Left renal pelvis (tissue), 4 donors: ENCODE measurements around the gene CLEC3A. TPM values are rescaled to one million over a fixed set of nuclear protein-coding genes. Genes with fewer than 3 reads are reported as not detected.
A peak's percentile ranks its signal among the peaks of the same experiment; 100 is the strongest.
"Not testable (repeated sequence)": the region's sequence is repeated elsewhere in the genome, so short reads cannot be mapped to it uniquely, and the experiment has no call there.

Experiments used
- DNase-seq, 4 donors: peaks; one replicate each; pipeline ENCODE4 v3.0.0-alpha.2; 2013; ENCODE audit warnings: low read depth in 4 of 4, low spot score in 3 of 4
- polyA plus RNA-seq, 4 donors: library from polyadenylated mRNA; unstranded; fragments of 120-200 nt; gene quantifications; one replicate each; pipeline ENCODE4 v1.2.1, GENCODE V29; 2013; ENCODE audit not compliant: insufficient read length in 4 of 4

The CLEC3A gene, protein sequence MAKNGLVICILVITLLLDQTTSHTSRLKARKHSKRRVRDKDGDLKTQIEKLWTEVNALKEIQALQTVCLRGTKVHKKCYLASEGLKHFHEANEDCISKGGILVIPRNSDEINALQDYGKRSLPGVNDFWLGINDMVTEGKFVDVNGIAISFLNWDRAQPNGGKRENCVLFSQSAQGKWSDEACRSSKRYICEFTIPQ
- polyA plus RNA-seq: under 1 TPM in 2 of 4 donors, not detected in 2; 0.12 to 0.14 TPM

DNA sequence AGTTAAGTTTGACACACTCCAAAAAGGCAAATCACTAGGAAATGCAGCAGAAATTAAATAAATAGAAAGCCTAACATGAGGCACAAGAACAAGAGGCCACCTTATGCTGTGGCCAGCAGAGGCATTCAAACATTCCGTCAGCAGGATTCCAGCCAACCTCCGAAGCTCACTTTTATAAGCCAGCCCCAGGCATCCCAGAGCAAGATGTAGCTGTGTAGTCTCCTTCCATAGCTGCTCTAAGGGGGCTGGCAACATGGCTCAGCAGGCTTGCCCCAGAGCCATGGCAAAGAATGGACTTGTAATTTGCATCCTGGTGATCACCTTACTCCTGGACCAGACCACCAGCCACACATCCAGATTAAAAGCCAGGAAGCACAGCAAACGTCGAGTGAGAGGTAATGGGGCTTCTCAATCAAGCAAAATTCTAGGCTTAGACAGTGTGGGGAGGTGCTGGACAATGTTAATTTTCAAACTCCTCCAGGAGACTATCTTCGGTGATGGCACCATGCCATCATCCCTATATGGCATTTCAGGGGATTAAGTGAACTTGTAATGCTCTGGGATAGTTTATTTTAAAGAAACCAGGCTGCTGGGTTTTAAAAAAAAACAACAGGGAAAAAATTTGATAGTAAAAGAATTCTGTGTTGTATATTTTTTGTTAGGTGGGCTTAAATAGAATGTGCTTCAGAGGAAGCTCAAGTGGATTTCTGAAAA, at the start of gene CLEC3A:
CLEC3A (plus strand) TSS at position 202 of the 714 bp plus-strand sequence; CDS start at position 281, 79 bp downstream.
- DNase-seq: no peak

DNA sequence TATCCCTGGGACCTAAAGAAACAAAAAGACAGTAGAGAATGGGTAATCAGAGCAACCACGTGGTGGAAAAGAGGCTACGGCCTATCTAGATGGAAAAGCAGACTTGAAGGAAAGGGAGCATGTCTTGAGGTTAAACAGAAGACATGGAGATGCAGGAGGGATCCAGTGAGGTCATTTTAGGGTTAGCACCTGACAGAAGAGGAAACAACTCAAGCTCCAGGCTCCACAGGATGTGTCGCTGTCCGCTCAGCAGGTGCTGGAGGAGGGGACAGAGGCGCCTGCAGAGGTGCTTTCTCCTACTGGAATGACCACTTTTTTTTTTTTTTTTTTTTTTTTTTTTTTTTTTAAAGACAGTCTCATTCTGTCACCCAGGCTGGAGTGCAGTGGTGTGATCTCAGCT, 47.5 kb upstream of the CLEC3A start:
- no peak for DNase-seq

DNA sequence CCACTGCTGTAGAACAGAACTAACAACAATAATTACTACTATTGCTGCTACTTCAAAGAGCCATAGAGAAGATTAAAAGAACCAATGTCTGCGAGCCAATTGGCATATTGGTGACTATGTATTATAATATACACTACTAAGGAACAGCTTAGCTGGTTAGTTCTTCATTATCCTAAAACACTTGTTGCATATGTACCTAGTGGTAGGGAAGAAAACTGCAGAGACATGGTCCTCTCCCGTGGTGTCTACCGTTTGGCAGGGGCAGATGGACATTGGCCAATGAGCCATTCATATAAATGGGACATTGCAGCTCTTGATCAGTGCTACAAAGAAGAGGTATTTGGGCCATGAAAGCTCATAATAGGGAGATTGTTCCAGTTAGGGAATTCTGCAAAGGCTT, 46.4 kb upstream of the CLEC3A start:
- DNase-seq: no peak

DNA sequence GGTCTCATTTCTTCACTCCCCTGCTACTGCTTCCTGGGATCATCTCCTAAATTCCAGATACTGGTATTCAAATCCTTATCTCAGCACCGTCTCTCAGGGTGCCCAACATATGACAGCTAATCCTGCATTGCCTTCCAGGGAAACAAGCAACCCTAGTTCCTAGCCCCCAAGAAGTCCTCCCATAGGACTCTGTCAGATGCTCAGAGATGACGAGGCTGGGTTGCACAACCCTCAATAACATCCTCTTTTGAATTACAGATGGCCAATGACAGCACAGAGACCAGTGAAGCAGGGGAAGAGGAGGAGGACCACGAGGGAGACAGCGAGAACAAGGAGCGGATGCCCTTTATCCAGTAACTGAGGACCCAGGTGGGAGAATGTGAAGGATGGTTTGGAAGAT, 45.0 kb upstream of the CLEC3A start:
- no peak for DNase-seq

DNA sequence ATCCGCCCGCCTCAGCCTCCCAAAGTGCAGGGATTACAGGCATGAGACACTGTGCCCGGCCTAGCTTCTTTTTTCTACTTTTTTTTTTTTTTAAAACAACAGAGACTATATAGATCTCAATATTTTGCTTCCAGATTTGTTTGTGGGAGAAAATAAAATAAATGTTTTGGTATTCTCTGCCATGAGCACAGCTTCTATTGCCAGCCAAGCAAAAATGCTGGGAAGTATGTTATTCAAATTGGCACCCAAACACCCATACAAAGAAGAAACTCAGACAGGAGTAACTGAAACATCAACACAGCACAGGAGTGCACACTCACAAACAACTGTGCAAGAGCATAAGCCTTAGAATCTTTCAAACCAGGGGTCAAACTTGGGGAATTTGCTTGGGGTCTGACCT, 37.2 kb upstream of the CLEC3A start:
- DNase-seq: no peak

GRCh38 chr16:77986011-77986740, 36.2 kb upstream of the CLEC3A start:
- no peak for DNase-seq

DNA sequence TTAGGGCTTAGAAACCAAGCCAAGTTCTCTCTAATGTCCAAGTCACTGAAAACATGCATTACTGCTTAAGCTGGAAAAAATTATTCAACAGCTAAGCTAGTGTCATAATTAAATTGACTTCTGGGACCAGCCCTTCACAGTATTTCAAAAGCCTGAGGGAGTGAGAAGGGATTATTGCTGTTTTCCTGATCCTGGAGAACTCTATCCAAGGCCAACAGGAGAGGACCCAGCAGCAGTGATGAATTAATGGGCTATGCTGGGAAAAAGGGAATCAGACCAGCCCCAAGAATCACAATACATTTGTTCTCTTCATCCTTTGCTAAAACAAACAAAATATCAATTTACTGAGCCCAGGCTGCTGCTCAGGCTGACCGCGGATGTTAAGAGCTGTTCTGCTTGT, 34.5 kb upstream of the CLEC3A start:
- no peak for DNase-seq

GRCh38 chr16:77989846-77990245, 32.5 kb upstream of the CLEC3A start:
- no peak for DNase-seq

- DNase-seq: no peak
These were observed 30.6 kb upstream of the CLEC3A start for GRCh38 chr16:77991701-77992100.

DNA sequence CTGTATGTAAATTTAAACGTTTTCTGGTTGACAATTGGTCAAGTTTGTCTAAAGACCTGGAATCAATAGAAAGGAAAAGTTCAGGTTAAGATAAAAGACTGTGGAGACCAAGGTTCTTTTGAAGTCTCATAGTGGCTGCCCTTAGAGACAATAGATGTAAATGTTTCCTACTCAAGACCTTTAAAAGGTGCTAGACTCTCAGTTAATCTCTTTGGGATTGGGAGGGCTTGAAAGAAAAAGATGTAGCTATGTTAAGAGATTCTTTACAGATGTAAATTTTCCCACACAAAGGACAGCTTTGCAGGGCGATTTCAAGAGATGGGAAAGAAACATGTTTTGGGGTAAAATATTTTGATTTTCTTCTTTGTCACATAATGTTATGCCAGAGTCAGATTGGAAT, 30.0 kb upstream of the CLEC3A start:
- not testable (repeated sequence) for DNase-seq

GRCh38 chr16:77993111-77993985, 29.0 kb upstream of the CLEC3A start:
- DNase-seq: no peak

GRCh38 chr16:77995843-77996455, 26.4 kb upstream of the CLEC3A start:
- no peak for DNase-seq

DNA sequence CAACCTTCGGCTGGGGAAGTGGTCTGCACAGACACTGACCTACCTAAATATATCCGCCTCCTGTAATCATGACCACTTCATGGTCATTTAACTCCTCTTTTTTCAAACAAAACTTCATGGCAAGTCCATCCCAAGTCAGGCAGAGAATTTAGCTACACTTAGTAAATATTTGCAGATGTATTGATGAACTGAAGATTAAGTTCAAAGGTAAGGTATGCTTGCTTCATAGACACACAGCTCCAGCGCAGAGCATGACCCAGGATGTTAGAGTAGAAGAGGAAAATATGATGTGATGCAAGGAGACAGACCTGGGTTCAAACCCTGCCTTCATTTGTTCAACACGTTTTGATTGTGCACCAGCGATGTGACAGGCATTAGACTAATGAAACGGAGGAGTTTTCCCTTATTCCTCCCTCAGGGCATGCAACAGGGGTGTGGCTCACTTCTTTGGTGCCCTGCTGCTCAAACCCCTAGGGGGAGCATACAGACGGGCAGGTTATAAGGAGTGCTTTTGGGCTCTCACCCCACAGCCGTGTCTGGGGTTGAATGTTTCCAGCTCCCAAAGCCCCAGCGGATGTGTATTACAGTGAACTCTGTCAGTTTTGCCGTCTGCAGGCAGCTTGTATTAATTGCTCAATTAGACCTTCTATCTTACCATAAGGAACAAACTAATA, 23.9 kb upstream of the CLEC3A start:
- no peak for DNase-seq

DNA sequence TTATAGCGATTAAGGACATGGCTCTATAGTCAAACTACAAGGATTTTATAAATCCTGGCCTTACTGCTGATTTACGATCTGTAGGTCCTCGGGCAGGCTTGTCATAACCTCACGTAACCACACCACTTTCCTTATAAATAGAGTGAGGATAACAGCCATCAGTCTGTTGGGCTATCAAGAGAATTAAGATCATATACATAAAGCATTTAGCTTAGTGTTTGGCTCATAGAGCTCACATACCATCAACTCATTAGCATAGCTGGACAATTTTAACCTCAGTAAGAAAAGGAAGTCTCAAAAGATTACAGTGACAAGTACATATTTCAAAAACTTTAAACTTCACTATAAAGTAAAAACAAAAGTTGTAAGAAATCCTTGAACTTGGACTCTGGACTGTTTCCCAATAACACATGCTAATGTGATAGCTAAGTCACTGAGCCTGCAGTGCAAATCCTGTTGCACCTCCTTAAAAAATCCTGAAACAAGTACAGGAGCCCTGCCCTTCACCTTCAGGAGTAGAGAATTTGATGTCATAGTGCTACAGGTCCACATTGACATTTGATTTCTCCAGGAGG, 20.8 kb upstream of the CLEC3A start:
- DNase-seq: no peak

- peak in 3 of 4 donors; percentile 52 to 61 (median 56) for DNase-seq
These were observed 19.3 kb upstream of the CLEC3A start for GRCh38 chr16:78002915-78003538.

GRCh38 chr16:78004517-78004916, 17.8 kb upstream of the CLEC3A start:
- no peak for DNase-seq

DNA sequence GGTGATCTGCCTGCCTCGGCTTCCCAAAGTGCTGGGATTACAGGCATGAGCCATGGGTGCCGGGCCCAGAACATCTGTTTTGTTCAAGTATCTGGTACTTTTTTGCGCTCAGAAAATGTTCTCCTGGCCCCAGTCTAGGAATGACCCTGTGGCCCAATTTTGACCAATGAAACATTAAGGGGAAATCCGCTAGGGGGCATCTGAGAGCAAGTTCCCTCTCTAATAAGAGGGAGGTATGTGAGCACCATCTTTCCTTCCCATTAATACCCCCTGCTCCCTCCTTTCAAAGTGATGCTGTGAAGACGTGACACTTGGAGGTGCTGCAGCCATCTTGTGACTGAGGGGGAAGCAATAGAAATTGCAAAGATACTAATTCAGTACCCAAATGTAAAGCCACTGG, 16.5 kb upstream of the CLEC3A start:
- no peak for DNase-seq

GRCh38 chr16:78007121-78007520, 15.2 kb upstream of the CLEC3A start:
- no peak for DNase-seq

- DNase-seq: no peak
These were observed 1.8 kb downstream of the CLEC3A start for GRCh38 chr16:78024159-78024558.
